Measurements from ENCODE around the gene PHACTR4.

DNA sequence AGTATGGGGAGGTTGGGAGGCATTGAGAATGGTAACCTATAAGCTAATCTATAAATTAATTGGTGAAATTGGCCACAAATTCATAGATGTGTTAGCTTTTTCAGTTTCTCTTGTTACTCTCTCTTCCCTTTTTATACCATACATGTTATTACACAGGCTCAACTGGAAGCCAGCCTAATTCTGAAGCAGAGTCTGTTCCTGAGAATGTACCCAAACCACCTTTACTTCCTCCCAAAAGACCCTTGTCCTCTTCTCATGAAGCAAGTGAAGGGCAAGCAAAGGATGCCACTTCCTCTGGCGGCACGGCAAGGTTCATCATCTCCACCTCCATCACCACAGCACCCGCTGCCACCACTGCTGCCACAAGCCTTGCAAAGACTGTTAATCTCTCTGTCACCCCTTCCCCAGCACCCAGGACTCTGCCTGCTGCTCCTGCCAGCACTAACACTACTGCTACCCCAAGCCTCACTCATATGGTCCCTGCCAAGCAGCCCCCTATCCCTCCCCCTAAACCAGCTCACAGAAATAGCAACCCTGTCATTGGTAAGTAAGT is 96.8 kb downstream of the PHACTR4 start:
- TF ChIP-seq, protein P1, sequence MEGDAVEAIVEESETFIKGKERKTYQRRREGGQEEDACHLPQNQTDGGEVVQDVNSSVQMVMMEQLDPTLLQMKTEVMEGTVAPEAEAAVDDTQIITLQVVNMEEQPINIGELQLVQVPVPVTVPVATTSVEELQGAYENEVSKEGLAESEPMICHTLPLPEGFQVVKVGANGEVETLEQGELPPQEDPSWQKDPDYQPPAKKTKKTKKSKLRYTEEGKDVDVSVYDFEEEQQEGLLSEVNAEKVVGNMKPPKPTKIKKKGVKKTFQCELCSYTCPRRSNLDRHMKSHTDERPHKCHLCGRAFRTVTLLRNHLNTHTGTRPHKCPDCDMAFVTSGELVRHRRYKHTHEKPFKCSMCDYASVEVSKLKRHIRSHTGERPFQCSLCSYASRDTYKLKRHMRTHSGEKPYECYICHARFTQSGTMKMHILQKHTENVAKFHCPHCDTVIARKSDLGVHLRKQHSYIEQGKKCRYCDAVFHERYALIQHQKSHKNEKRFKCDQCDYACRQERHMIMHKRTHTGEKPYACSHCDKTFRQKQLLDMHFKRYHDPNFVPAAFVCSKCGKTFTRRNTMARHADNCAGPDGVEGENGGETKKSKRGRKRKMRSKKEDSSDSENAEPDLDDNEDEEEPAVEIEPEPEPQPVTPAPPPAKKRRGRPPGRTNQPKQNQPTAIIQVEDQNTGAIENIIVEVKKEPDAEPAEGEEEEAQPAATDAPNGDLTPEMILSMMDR (IDR thresholded peaks at IDR 0.05), result no peak
- TF ChIP-seq POLR2A (IDR thresholded peaks at IDR 0.05), result no peak
